HUES48 (cell line): Measurements from ENCODE around the gene CENPB.

ENCODE experiments used
- H3K27ac ChIP-seq: one replicate; pipeline ENCODE4 v1.7.0; 2013; ENCODE audit warnings: low read depth, low read length, inconsistent platforms
- H3K27me3 ChIP-seq: 2 replicates; pipeline ENCODE4 v1.6.1; 2013; ENCODE audit warnings: mild to moderate bottlenecking, low read length; ENCODE audit not compliant: control insufficient read depth, insufficient read depth
- H3K36me3 ChIP-seq: 2 replicates; pipeline ENCODE4 v1.6.1; 2013; ENCODE audit warnings: low read length; ENCODE audit not compliant: control insufficient read depth, insufficient read depth
- H3K4me1 ChIP-seq: 2 replicates; pipeline ENCODE4 v1.6.1; 2013; ENCODE audit warnings: mild to moderate bottlenecking, low read length; ENCODE audit not compliant: control insufficient read depth, insufficient read depth
- H3K4me3 ChIP-seq: 2 replicates; pipeline ENCODE4 v1.5.1; 2013; ENCODE audit warnings: mild to moderate bottlenecking, low read depth, low read length
- H3K9ac ChIP-seq: 2 replicates; pipeline ENCODE4 v1.6.1; 2013; ENCODE audit warnings: mild to moderate bottlenecking, low read depth, low read length, moderate library complexity
- H3K9me3 ChIP-seq: 2 replicates; pipeline ENCODE4 v1.6.1; 2013; ENCODE audit warnings: low read length; ENCODE audit not compliant: control insufficient read depth, insufficient read depth

The CENPB gene

GRCh38 chr20:3819411-3820047, 33.0 kb upstream of the CENPB start:
- Histone ChIP-seq H3K27me3 (no peaks in the 10 kb centered on the region), H3K9ac (0 out of 2 replicates have a peak overlapping the region, but pooled peaks have one; percentile 6), H3K27ac (peak overlapping the region; percentile 96), H3K4me1 (peaks cover 12% of the 10 kb centered on the region), H3K4me3 (peak overlapping the region; percentile 95), H3K36me3 (peaks cover 16% of the 10 kb centered on the region), H3K9me3 (no peaks in the 10 kb centered on the region)

GRCh38 chr20:3818155-3819151, 31.9 kb upstream of the CENPB start:
- H3K27me3 ChIP-seq, result no peaks in the 10 kb centered on the region
- H3K4me1 ChIP-seq, result peaks cover 12% of the 10 kb centered on the region
- no peak overlapping the region for H3K9ac ChIP-seq
- H3K36me3 ChIP-seq, result peaks cover 7% of the 10 kb centered on the region
- H3K27ac ChIP-seq, result no peak overlapping the region
- no peak overlapping the region for H3K4me3 ChIP-seq
- no peaks in the 10 kb centered on the region for H3K9me3 ChIP-seq

GRCh38 chr20:3815703-3816315, 29.3 kb upstream of the CENPB start:
- Histone ChIP-seq H3K27ac (no peak overlapping the region), H3K9me3 (no peaks in the 10 kb centered on the region), H3K9ac (no peak overlapping the region), H3K4me1 (peaks cover 12% of the 10 kb centered on the region), H3K4me3 (no peak overlapping the region), H3K27me3 (no peaks in the 10 kb centered on the region), H3K36me3 (no peaks in the 10 kb centered on the region)

- H3K4me1 ChIP-seq, result peaks cover 12% of the 10 kb centered on the region
- H3K9ac ChIP-seq, result no peak overlapping the region
- H3K27ac ChIP-seq, result no peak overlapping the region
These were observed 28.5 kb upstream of the CENPB start for GRCh38 chr20:3814928-3815495.

GRCh38 chr20:3813848-3814581, 27.5 kb upstream of the CENPB start:
- Histone ChIP-seq H3K4me1 (peaks cover 6% of the 10 kb centered on the region), H3K4me3 (no peak overlapping the region), H3K27me3 (no peaks in the 10 kb centered on the region), H3K9ac (no peak overlapping the region), H3K36me3 (no peaks in the 10 kb centered on the region), H3K27ac (no peak overlapping the region), H3K9me3 (no peaks in the 10 kb centered on the region)

More at GRCh38 chr20:3814928-3815495, 28.5 kb upstream of the CENPB start:
- H3K4me3 ChIP-seq, result no peak overlapping the region
- no peaks in the 10 kb centered on the region for H3K27me3 ChIP-seq
- no peaks in the 10 kb centered on the region for H3K36me3 ChIP-seq
- H3K9me3 ChIP-seq, result no peaks in the 10 kb centered on the region

GRCh38 chr20:3812975-3813847, 26.7 kb upstream of the CENPB start:
- Histone ChIP-seq H3K27ac (no peak overlapping the region), H3K4me1 (peaks cover 6% of the 10 kb centered on the region), H3K27me3 (no peaks in the 10 kb centered on the region), H3K9ac (no peak overlapping the region), H3K4me3 (no peak overlapping the region), H3K36me3 (no peaks in the 10 kb centered on the region), H3K9me3 (no peaks in the 10 kb centered on the region)

GRCh38 chr20:3812259-3812681, 25.7 kb upstream of the CENPB start:
- Histone ChIP-seq H3K4me3 (no peak overlapping the region), H3K36me3 (no peaks in the 10 kb centered on the region), H3K27ac (no peak overlapping the region), H3K9me3 (no peaks in the 10 kb centered on the region), H3K27me3 (no peaks in the 10 kb centered on the region), H3K9ac (no peak overlapping the region), H3K4me1 (peaks cover 14% of the 10 kb centered on the region)

- H3K9me3 ChIP-seq, result no peaks in the 10 kb centered on the region
- H3K4me3 ChIP-seq, result no peak overlapping the region
- no peak overlapping the region for H3K9ac ChIP-seq
- no peaks in the 10 kb centered on the region for H3K27me3 ChIP-seq
- H3K27ac ChIP-seq, result no peak overlapping the region
- H3K36me3 ChIP-seq, result no peaks in the 10 kb centered on the region
- H3K4me1 ChIP-seq, result peaks cover 20% of the 10 kb centered on the region
These were observed 25.1 kb upstream of the CENPB start for GRCh38 chr20:3811467-3812258.

GRCh38 chr20:3808544-3808943, 22.0 kb upstream of the CENPB start:
- Histone ChIP-seq H3K9ac (no peak overlapping the region), H3K27ac (no peak overlapping the region), H3K9me3 (no peaks in the 10 kb centered on the region), H3K36me3 (peaks cover 26% of the 10 kb centered on the region), H3K4me3 (no peak overlapping the region), H3K4me1 (peaks cover 14% of the 10 kb centered on the region), H3K27me3 (no peaks in the 10 kb centered on the region)
